GM23248 (cell line): ENCODE data around the gene CDK10. TPM values are rescaled to one million over a fixed set of nuclear protein-coding genes. Genes with fewer than 3 reads are reported as not detected.
"Not testable (repeated sequence)": the region's sequence is repeated elsewhere in the genome, so short reads cannot be mapped to it uniquely, and the experiment has no call there.

Experiments
- DNase-seq: peaks from one replicate; pipeline ENCODE4 v3.0.0-alpha.2; 2015
- H2AFZ ChIP-seq: fragments of 200-600 bp; sonication (generic); 2 replicates; pipeline ENCODE4 v1.6.1; 2016; ENCODE audit warnings: antibody characterized with exemption
- H3F3A ChIP-seq: fragments of 200-600 bp; sonication (generic); 2 replicates; pipeline ENCODE4 v1.6.1; 2016; ENCODE audit warnings: mild to moderate bottlenecking, antibody characterized with exemption, mixed run types; ENCODE audit not compliant: insufficient read depth
- H3K27ac ChIP-seq: fragments of 200-600 bp; sonication (generic); 2 replicates; pipeline ENCODE4 v1.5.1; 2016; ENCODE audit warnings: mild to moderate bottlenecking
- H3K27me3 ChIP-seq: fragments of 200-600 bp; sonication (generic); replicated peaks from 2 replicates; pipeline ENCODE4 v1.6.1; 2016; ENCODE audit warnings: mild to moderate bottlenecking; ENCODE audit not compliant: insufficient read depth
- H3K36me3 ChIP-seq: fragments of 200-600 bp; sonication (generic); 2 replicates; pipeline ENCODE4 v1.6.1; 2016; ENCODE audit warnings: low read depth, mild to moderate bottlenecking
- H3K4me1 ChIP-seq: fragments of 200-600 bp; sonication (generic); 2 replicates; pipeline ENCODE4 v1.6.1; 2016; ENCODE audit warnings: mild to moderate bottlenecking; ENCODE audit not compliant: insufficient read depth
- H3K4me2 ChIP-seq: fragments of 200-600 bp; sonication (generic); one replicate; pipeline ENCODE4 v1.6.1; 2016; ENCODE audit warnings: mild to moderate bottlenecking; ENCODE audit not compliant: unreplicated experiment
- H3K4me3 ChIP-seq: fragments of 200-600 bp; sonication (generic); 2 replicates; pipeline ENCODE4 v1.5.1; 2016; ENCODE audit warnings: mild to moderate bottlenecking
- H3K79me2 ChIP-seq: fragments of 200-600 bp; sonication (generic); 2 replicates; pipeline ENCODE4 v1.6.1; 2016; ENCODE audit warnings: mild to moderate bottlenecking; ENCODE audit not compliant: insufficient read depth
- H3K9ac ChIP-seq: fragments of 200-600 bp; sonication (generic); 2 replicates; pipeline ENCODE4 v1.6.1; 2016; ENCODE audit warnings: mild to moderate bottlenecking
- H3K9me2 ChIP-seq: fragments of 200-600 bp; sonication (generic); 2 replicates; pipeline ENCODE4 v1.6.1; 2016; ENCODE audit warnings: mixed run types, mild to moderate bottlenecking, moderate library complexity; ENCODE audit not compliant: insufficient read depth
- H3K9me3 ChIP-seq: fragments of 200-600 bp; sonication (generic); one replicate; pipeline ENCODE4 v1.6.1; 2017; ENCODE audit warnings: low read depth
- H4K20me1 ChIP-seq: fragments of 200-600 bp; sonication (generic); 2 replicates; pipeline ENCODE4 v1.6.0; 2016; ENCODE audit not compliant: insufficient read depth
- EZH2 ChIP-seq: fragments of 200-600 bp; sonication (generic); IDR thresholded peaks from 2 replicates; pipeline ENCODE4 v1.6.1; 2018; ENCODE audit warnings: antibody characterized with exemption, mild to moderate bottlenecking; ENCODE audit not compliant: insufficient read depth, poor library complexity, severe bottlenecking
- EZH2phosphoT487 ChIP-seq: fragments of 200-600 bp; sonication (generic); IDR thresholded peaks from 2 replicates; pipeline ENCODE4 v1.6.1; 2018; ENCODE audit warnings: antibody characterized with exemption, moderate library complexity, mild to moderate bottlenecking, low read depth; ENCODE audit not compliant: insufficient read depth
- WGBS, 2 experiments: methylation state at CpG; one replicate each; pipeline ENCODE4 v1.1.6; 2015 to 2017; ENCODE audit warnings: low lambda C conversion rate in 2 of 2, low coverage in 1 of 2; ENCODE audit errors: missing lambda C conversion rate in 2 of 2; 5-methylcytosine and 5-hydroxymethylcytosine counted together
- in situ Hi-C: fragments of 300-500 bp; cut with MboI; formaldehyde crosslinking; loops from 2 replicates; pipeline ENCODE4 v1.15.0; 2020
- polyA plus RNA-seq: library from polyadenylated mRNA; unstranded; fragments of >200 nt; fragmentation: Nextera tagmentation; extraction: Ambion mirVana; gene quantifications from 2 replicates; pipeline ENCODE4 v1.2.1, GENCODE V29; 2016
- total RNA-seq: library from RNA; depleted of rRNA; stranded (reverse); fragments of >200 nt; shearing (Covaris generic); gene quantifications from 2 replicates; pipeline ENCODE4 v1.2.3, GENCODE V29; 2014

The CDK10 gene
- total and polyA plus RNA-seq, 2 experiments from 2014 or later: 49.6 to 51.9 TPM

DNA sequence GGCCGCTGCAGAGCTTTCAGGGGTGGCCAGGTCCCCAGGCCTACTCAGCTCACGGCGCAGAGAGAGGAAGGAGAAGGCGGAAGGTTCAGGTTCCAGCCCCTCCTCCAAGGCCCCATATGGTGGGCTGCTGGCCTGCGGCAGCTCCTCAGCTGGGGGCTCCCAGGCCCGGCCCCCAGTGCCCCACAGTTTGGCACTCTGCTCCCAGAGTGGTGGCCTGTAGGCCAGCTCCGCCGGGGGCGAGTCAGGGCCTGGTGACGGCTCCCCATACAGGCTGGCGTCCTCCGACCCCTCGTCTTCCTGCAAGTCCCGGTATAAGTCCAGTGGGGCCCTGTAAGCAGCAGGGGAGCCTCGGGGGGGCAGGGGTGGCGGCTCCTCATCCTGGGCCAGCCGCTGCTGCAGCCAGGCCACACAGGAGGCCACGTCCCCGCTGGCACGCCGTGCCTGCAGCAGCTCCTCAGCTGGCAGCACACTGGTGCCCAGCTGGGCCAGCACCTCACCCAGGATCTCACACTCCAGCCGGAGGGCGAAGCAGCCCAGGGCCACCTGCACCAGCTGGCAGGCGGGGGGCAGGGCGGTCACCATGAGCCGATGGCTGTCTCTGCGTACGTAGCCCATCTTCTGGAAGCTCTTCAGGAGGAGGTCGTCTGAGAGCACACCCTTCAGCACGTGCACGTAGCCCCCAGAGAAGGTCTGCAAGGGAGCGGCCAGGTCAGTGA, 11.3 kb downstream of the CDK10 start:
- Histone ChIP-seq H3K4me2 (no peak overlapping the region), H3K79me2 (no peaks in the 10 kb centered on the region), H3K4me1 (peaks cover 6% of the 10 kb centered on the region), H3K4me3 (no peak overlapping the region), H3K9me2 (no peaks in the 10 kb centered on the region), H3K27ac (no peak overlapping the region), H3K27me3 (no peaks in the 10 kb centered on the region), H3K9ac (no peak overlapping the region), H2AFZ (no peak overlapping the region), H3K9me3 (no peaks in the 10 kb centered on the region), H3K36me3 (no peaks in the 10 kb centered on the region; the same call in 1 of the 2 replicates), H4K20me1 (no peaks in the 10 kb centered on the region), H3F3A (0 out of 2 replicates have a peak, but pooled peaks cover 4% of the 10 kb centered on the region)
- WGBS, 2 experiments: 89 to 91% methylated on average over 21 to 29 of the region's 32 CpGs
- no peak for DNase-seq
- TF ChIP-seq EZH2phosphoT487: no peak
- no peak for TF ChIP-seq EZH2
- in situ Hi-C loops: no loop called here

GRCh38 chr16:89698717-89699116, 12.2 kb downstream of the CDK10 start:
- H3K27ac ChIP-seq, H3K9ac ChIP-seq, in situ Hi-C loops, H3K79me2 ChIP-seq, H3K4me2 ChIP-seq, H3K4me1 ChIP-seq, DNase-seq, H3K9me3 ChIP-seq, H3K27me3 ChIP-seq, H2AFZ ChIP-seq, H3K9me2 ChIP-seq, H3K36me3 ChIP-seq, H3F3A ChIP-seq, H3K4me3 ChIP-seq, H4K20me1 ChIP-seq: not testable (repeated sequence)
- 97 to 98% methylated on average over 14 of the region's 14 CpGs for WGBS, 2 experiments

DNA sequence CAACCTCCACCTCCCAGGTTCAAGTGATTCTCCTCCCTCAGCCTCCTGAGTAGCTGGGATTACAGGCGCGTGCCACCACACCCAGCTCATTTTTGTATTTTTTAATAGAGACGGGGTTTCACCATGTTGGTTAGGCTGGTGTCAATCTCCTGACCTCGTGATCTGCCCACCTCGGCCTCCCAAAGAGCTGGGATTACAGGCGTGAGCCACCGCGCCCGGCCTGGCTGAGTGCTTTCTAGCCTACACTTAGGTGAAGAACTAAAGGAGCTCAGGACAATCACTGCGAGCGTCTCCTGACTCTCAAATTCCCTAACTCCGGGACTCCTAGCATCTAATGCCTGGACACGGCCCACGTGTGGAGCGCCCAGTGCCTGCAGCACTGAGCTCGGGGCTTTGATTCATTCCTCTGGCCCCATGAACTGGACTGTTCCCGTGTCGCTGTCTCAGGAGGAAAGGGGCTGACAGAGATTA, 13.2 kb downstream of the CDK10 start:
- H3K27me3 ChIP-seq, H3K79me2 ChIP-seq, DNase-seq, H3K4me1 ChIP-seq, H3K9me2 ChIP-seq, H2AFZ ChIP-seq, H3F3A ChIP-seq, in situ Hi-C loops, H3K36me3 ChIP-seq, H3K9me3 ChIP-seq, H4K20me1 ChIP-seq: not testable (repeated sequence)
- WGBS, 2 experiments: 70 to 73% methylated on average over 18 of the region's 18 CpGs
- H3K27ac ChIP-seq: peak overlapping the region; percentile 71
- peak overlapping the region; percentile 51; the same call in 1 of the 2 replicates for H3K9ac ChIP-seq
- H3K4me3 ChIP-seq: peak overlapping the region; percentile 85; the same call in 1 of the 2 replicates
- H3K4me2 ChIP-seq: peak overlapping the region; percentile 97

GRCh38 chr16:89700100-89700648, 13.7 kb downstream of the CDK10 start:
- H3K27me3 ChIP-seq: no peaks in the 10 kb centered on the region
- peak overlapping the region; percentile 97 for H3K4me2 ChIP-seq
- WGBS, 2 experiments: 1 to 2% methylated on average over 28 to 29 of the region's 30 CpGs
- 0 out of 2 replicates have a peak, but pooled peaks cover 4% of the 10 kb centered on the region for H3F3A ChIP-seq
- no peaks in the 10 kb centered on the region for H3K9me2 ChIP-seq
- TF ChIP-seq EZH2 (no peak), EZH2phosphoT487 (no peak)
- H3K79me2 ChIP-seq: no peaks in the 10 kb centered on the region
- DNase-seq: peak; percentile 100
- no peaks in the 10 kb centered on the region for H3K9me3 ChIP-seq
- no peak overlapping the region for H2AFZ ChIP-seq
- H4K20me1 ChIP-seq: no peaks in the 10 kb centered on the region
- peak overlapping the region; percentile 85 for H3K4me3 ChIP-seq
- in situ Hi-C loops: no loop called here
- no peaks in the 10 kb centered on the region; the same call in 1 of the 2 replicates for H3K36me3 ChIP-seq
- H3K4me1 ChIP-seq: peaks cover 6% of the 10 kb centered on the region
- peak overlapping the region; percentile 84 for H3K9ac ChIP-seq
- H3K27ac ChIP-seq: peak overlapping the region; percentile 71
